ENCODE results near the gene CLRN1.
A peak's percentile ranks its signal among the peaks of the same experiment; 100 is the strongest.

The CLRN1 gene

DNA sequence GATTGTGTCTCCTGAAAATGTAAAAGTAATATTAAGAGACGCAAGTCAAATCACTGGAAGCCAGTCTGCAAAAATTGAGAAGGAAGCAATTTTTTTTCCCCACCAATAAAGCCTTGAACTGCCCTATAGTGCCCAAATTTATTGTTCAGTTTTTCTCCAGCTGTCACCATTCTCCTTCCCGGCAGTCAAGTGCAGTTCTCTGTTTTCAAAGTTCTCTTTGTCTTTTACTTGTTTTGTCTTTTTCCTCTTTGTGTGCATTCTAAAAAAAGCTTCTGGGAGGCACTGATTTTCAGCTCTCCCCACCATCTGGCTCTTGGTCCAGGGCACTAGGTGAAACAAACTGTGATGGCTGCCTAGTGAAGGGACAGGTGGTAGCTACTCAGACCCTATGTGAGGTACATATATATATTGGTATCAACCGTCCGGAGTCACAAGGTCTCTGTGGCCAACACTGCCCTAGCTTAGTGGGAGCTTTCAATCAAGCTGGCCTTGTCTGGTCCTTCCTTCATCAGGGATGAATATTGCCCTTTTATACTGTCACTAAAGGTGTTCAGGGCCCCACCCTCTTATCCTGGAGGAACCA is 6.1 kb upstream of the CLRN1 start:
- no peak for DNase-seq

DNA sequence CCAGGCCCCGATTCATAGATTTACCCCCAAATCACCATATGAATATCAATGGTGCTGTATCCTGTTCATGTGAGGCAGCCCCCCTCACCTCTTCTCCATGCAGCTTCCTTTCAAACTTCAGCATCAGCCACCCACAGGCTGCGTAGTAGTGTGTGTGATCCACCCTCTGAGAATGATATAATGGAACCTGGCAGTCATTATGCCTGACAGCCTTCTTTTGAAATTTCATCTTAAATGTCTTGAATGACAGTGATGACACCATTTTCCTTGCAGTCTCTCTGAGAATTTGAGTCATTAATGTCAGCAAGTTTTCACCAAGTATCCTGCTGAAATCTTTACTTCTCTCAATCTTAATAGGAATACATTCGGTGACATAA is 3.5 kb upstream of the CLRN1 start:
- DNase-seq, result no peak

DNA sequence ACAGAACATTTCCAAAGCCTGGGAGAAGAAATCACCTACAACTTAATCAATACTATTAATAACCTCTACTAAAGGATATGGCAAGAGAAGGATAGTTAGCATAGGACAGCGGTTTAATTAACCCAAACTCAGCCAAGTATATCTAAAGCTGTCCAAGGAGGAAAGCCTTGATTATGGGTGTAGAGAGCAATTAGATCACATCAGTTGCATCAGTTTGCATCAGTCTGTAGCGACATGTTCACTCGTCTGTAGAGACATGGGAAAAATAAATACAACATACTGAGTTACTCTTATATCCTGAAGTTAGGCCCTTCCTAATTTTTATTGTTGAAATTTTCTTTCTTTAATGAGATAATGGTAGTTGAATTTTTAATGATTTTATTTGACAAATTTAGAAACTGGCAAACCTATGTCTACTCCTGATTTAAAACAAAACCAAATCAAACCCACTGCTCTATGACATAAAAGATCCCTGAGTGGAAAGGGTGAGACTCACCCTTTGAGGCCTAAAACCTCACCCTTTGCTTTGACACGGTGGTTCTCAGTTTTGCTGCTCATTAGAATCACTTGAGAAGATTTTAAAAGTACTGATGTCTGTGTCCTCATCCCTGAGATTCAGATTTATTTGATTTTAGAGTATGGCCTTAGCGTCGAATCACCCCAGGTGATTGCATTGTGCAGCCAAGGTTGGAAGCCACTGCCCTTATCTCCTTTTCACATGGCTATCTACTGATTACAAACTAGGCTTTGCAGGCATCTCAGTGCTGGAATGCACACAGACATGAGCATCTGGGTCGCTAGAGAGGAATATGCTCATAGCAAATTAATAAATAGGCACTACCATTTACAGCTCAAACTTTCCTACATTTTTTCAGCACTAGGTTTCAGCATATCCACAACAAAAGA is 2.8 kb upstream of the CLRN1 start:
- peak in 1 of 58 donors; percentile 8 for DNase-seq

DNA sequence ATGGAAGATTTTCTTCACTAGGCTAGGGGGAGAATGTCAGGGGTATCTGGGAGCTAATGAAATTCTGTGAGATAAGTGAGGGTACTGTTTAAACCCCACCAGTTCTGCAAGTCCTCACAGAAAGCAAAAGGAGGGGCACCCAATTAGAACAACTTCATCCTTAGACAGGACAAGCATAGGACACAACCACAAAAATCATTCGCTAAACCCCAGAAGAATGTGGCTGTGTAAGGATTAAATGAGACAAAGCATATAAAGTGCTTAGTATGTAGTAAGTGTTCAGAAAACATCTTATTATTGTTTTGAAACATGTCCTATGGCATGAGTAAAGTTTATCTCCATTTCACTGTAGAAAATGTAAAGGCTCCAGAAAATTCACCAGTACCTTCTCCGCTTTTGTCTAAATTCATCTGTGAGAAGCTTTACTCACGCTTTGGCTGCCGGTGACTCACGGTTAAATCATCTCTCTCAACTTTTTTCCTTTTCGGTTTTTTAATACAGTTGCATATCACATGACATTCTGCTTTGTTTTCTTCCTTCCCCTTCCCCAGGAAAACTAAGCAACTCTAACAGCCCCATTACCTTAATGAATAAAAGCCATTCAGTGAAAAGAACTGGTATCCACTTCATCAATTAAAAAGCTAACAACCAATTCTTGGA is 1.7 kb downstream of the CLRN1 start:
- DNase-seq, result no peak

DNA sequence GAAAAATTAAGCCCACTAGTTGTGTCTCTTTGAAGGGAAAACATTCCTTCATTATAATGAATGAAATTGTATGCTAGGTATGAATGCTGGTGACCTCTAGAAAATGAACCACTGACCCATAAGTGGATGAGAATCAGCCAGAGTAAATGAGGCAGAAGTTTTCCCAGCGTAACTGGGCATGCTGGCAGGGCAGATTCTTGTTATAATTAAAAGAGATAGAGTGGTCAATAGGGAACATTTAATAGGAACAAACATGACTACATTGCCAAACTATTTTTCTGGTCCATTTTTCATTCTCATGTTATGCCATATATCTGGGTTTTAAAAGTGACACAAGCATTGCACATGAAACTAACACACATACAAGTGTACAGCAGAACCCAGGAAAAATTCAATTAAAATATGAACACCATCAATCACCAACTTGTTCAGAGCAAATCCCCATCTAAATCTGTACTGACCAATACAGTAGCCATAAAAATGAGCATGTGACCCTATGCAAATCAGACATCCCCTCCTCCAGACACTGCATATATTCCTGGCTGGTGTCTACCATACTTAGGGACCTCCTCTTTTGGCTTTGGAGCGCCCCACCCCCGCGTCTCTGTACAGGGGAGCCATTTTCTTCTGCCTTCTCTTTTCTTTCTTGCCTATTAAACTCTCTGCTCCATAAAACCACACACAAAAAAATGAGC is 4.0 kb downstream of the CLRN1 start:
- no peak for DNase-seq

DNA sequence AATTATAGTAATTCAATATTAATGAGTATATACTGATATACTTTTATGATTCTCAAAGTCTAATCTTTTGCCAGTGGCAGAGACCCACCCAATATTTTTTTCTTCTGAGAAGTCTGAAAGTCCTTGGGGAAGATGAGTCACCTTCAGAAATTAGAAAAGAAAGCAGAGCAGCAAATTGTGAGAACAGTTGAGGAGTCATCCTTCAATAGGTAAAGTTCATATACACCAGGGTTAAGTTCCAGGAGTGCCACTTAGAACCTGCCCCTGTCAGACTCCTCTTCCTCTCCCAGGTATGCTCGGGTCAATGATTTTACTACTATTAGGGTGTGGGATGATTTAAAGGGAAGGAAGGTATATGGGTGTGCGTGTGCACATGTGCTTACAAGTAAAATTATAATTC is 7.1 kb downstream of the CLRN1 start:
- no peak for DNase-seq

DNA sequence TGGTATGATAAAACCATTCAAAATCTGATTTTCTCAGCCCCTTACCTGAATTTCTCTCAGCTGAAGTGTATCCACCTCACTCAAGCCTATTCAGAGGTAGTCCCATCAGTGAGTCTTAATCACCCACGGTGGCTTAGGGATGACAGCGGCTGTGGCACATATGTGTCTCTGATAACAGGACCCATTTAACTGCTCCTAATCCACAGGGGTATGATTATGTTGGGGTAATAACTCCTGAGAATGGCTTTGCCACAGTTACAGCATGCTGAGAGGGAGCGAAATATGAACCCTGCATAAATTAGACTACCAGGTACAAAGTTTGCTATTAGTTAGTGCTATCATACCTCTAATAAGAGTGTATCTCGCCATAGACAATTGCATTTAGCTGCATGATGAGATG is 10.6 kb downstream of the CLRN1 start:
- DNase-seq, result no peak

DNA sequence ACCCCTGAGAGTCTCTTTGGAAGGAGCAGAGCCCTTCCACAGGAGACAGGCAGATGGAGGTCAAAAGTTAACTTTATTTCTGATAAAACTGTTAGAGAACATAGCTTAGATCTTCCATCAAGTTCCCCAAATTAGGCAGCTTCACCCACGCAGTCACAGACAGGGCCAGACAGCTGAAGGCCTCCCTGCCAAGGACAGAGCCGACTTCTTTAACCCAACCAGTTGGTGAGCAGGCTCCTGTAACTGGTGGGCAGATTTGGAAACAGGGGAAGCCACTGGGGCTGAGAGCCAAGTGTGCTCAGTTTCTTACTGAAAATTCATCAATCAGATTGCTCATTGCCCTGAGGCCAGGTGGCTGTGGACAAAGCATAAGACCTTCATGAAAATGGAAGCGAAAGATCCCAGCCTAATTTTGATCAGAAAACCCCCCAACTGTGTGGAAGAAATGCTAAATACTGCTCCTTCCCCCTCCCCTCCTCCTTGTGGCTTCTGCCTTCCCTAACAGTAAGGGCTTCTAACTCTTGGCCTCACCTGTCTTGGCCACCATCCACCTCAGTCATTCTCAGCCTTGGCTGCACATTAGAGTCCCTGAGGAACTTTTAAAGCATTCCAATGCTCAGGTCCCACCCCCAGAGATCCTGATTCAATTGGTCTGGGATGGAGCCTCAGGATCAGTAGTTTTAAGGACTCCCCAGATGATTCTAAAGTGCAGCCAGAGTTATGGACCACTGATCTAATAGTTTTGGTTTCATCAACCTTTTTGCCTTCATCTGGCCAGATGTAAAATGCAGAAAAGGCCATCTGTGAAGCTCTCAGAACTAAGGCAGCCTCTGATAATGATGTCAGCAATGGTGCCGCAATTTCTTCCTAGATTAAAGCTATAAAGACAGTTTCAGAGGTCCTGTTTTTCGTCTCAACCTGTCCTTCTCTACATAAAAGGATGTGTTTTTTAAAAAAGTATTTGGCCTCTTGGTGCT is 11.5 kb downstream of the CLRN1 start:
- DNase-seq, result no peak

GRCh38 chr3:150958683-150959082 is 13.8 kb downstream of the CLRN1 start:
- DNase-seq, result no peak

- no peak for DNase-seq
Measured at GRCh38 chr3:150956376-150956775, 16.2 kb downstream of the CLRN1 start.

DNA sequence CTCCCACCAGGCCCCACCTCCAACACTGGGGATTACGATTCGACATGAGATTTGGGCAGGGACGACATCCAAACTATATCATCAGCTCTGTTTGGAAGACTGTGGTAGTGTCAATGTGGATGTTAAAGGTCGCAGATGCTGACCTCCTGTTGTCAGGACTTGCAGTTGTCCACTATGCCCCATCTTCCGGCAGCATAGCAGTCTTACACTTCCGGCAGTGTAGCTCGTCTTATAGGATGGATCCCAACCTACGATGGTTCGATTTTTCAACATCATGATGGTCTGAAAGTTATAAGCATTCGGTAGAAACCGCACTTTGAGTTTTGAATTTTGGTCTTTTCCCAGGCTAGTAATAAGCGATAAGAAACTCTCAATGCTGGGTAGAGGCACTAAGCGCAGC is 20.6 kb downstream of the CLRN1 start:
- DNase-seq, result no peak

DNA sequence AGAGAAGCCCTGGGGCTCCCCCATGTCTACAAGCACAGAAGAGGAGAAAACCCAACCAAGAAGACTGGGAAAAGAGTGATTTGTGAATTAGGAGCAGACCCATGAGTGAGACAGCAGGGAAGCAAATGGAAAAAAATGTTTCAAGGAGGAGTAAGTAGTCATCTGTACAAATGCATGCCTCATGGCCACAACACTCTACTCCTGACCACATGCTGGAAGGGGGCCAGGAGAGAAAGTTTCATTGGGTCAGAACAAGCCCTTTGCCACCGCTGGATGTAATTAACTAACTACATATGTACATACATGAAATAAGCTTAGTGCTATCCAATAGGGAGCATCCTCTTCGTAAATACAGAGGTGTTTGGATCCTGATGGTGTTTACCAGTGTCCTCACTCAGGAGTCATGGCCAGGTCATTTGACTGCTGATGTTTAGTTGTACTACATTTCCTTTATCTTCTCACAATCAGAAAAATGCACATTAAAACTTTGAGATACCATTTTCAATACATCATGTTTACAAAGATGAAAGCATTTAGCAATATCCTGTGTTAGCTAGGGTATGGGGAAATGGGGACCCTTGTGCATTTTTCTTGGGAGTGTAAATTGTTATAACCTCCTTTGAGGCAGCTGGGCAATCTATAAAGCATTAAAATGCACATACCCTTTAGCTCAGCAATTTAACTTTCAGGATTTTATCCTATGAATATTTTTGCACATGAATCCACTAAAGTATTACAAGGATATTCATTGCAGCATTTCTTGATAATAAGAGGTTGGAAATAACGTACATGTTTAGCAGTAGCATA is 27.1 kb downstream of the CLRN1 start:
- DNase-seq, result no peak

GRCh38 chr3:150942221-150942620 is 30.3 kb downstream of the CLRN1 start:
- no peak for DNase-seq

GRCh38 chr3:150936693-150937092 is 35.8 kb downstream of the CLRN1 start:
- DNase-seq, result no peak

DNA sequence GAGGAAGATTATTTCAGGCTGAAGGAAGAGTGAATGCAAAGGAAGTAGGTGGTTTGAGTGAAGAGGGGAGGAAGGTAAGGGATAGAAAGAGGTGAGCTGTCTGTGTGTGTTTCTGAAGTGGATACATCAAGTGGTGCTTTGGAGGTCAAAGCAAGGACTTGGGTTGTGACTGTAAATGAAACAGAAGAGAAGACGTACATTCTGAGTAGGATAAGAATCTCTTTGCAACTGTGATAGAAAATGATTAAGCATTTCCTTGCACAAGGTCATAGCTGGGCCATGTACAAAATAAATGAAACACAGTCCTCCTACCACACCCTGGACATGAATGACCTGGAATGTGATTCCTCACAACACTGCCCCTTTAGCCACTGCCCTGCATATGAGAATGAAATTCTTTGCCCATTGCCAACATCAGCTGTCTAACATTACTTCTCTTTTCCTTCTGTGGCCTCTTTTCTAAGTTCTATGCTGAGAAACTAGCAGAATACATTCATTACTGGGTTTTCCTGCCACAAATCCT is 39.0 kb downstream of the CLRN1 start:
- no peak for DNase-seq

DNA sequence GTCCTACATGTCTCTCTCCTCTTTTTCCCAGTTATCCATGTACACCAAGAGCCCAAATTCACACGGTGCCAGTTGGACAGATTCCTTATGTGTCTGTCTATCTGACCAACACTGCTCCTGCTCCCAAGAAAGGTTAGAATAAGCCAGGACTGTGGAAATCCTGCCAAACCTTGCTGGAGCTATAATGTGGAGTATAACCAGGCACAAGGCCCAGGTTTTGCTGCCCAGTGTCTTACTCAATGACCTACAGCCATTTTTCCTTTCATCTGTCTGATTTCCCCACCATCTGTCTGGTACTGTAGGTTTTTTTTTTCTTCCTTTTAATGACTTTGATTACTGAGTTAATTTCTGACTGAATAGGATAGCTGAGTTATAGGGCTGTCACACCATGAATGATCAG is 40.8 kb downstream of the CLRN1 start:
- DNase-seq, result no peak

DNA sequence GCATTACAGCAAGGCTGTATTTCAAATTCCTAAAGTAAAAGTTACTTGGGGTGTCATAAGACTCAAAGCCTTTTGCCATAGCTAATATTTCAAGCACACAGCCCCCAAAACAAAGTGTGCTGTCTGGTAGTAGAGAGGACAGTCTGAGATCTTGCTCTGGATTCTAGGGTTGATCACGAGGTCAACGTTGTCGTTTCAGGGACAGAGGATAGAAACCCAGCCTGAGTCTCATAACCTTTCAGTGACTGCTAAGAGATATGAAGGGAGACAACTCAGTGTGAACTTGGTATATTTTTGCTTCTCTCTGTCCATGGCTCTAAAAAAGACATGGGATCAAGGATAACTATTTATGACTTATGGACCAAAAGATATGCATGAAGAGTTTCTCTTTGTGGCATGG is 41.7 kb downstream of the CLRN1 start:
- DNase-seq, result no peak

GRCh38 chr3:150928234-150928633 is 44.3 kb downstream of the CLRN1 start:
- DNase-seq, result no peak

DNA sequence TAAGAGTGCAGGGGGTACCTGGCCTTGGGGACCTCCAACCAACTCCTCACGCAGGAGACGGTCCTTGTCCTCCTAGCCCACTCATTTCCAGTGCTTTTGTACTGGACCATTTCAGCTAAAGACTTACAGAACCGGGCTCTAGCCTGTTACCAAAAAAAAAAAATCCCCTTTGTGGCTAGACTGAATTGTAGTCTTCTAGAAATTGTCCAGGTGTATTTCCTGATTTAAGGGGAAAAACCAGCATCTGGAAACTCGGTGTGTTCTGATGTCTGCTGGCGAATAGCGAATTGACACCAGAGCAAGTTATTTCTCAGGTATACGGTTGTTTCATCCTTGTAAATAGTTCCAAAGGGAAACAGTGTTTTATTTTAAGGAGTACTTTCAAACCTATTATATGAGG is 46.2 kb downstream of the CLRN1 start:
- no peak for DNase-seq

Measured in anterior cingulate cortex (tissue), 58 donors.